ENCODE measurements around the gene EWSR1.

The EWSR1 gene

DNA sequence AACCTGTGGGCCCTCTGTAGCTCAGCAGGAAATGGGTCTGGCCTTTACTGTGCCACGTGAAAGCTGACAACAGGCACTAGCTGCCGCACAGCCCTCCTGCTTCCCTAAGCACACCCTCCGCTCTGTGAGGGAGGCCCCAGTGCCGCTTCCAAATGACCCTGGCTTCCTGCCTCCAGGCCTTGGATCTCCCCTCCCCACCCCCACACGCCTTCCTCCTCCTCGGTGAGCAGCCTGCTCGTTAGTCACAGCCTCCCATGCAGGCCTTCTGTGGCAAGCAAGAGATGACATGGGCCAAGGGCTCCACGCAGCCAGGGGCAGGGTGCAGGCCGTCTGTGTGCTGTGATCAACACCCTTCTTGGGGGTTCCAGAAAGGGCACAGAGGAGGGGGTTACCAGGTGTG, 62.7 kb downstream of the EWSR1 start:
- Histone ChIP-seq H3K27ac (ENCODE audit: low read depth, low read length) (no peak overlapping the region), H3K79me2 (ENCODE audit: control insufficient read depth, low read length) (no peaks in the 10 kb centered on the region), H3K9me3 (ENCODE audit: control insufficient read depth, insufficient read depth, low read length) (no peaks in the 10 kb centered on the region), H3K27me3 (ENCODE audit: control insufficient read depth, low read length) (no peaks in the 10 kb centered on the region), H3F3A (ENCODE audit: control insufficient read depth, insufficient read depth) (no peaks in the 10 kb centered on the region), H3K9me2 (replicated peaks; ENCODE audit: control insufficient read depth, low read length) (no peaks in the 10 kb centered on the region), H4K20me1 (ENCODE audit: control insufficient read depth, insufficient read depth, low read depth, low read length) (no peaks in the 10 kb centered on the region), H3K36me3 (ENCODE audit: control insufficient read depth, low read length) (peaks cover 76% of the 10 kb centered on the region), H3K4me3 (ENCODE audit: low read length) (no peak overlapping the region), H3K4me1 (ENCODE audit: control insufficient read depth, low read length) (no peaks in the 10 kb centered on the region), H3K4me2 (ENCODE audit: low read length) (no peak overlapping the region)
- TF ChIP-seq, protein P1, sequence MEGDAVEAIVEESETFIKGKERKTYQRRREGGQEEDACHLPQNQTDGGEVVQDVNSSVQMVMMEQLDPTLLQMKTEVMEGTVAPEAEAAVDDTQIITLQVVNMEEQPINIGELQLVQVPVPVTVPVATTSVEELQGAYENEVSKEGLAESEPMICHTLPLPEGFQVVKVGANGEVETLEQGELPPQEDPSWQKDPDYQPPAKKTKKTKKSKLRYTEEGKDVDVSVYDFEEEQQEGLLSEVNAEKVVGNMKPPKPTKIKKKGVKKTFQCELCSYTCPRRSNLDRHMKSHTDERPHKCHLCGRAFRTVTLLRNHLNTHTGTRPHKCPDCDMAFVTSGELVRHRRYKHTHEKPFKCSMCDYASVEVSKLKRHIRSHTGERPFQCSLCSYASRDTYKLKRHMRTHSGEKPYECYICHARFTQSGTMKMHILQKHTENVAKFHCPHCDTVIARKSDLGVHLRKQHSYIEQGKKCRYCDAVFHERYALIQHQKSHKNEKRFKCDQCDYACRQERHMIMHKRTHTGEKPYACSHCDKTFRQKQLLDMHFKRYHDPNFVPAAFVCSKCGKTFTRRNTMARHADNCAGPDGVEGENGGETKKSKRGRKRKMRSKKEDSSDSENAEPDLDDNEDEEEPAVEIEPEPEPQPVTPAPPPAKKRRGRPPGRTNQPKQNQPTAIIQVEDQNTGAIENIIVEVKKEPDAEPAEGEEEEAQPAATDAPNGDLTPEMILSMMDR (IDR thresholded peaks at IDR 0.05; ENCODE audit: low read depth, low read length, poor library complexity, severe bottlenecking), result no peak
- TF ChIP-seq EZH2phosphoT487 (IDR thresholded peaks at IDR 0.05; ENCODE audit: borderline replicate concordance, low read length), result no peak

- Histone ChIP-seq H3K27me3 (ENCODE audit: control insufficient read depth, low read length) (no peaks in the 10 kb centered on the region), H3K4me3 (ENCODE audit: low read length) (no peak overlapping the region), H3K4me1 (ENCODE audit: control insufficient read depth, low read length) (no peaks in the 10 kb centered on the region), H3K9me2 (replicated peaks; ENCODE audit: control insufficient read depth, low read length) (no peaks in the 10 kb centered on the region), H3K9me3 (ENCODE audit: control insufficient read depth, insufficient read depth, low read length) (no peaks in the 10 kb centered on the region), H3K36me3 (ENCODE audit: control insufficient read depth, low read length) (peaks cover 81% of the 10 kb centered on the region), H3K79me2 (ENCODE audit: control insufficient read depth, low read length) (no peaks in the 10 kb centered on the region), H3K4me2 (ENCODE audit: low read length) (no peak overlapping the region), H4K20me1 (ENCODE audit: control insufficient read depth, insufficient read depth, low read depth, low read length) (no peaks in the 10 kb centered on the region), H3K27ac (ENCODE audit: low read depth, low read length) (no peak overlapping the region), H3F3A (ENCODE audit: control insufficient read depth, insufficient read depth) (no peaks in the 10 kb centered on the region)
- no peak for TF ChIP-seq EZH2phosphoT487 (IDR thresholded peaks at IDR 0.05; ENCODE audit: borderline replicate concordance, low read length)
- TF ChIP-seq, protein P1 (IDR thresholded peaks at IDR 0.05; ENCODE audit: low read depth, low read length, poor library complexity, severe bottlenecking), result no peak
Observed at GRCh38 chr22:29331213-29331612, 63.1 kb downstream of the EWSR1 start.

DNA sequence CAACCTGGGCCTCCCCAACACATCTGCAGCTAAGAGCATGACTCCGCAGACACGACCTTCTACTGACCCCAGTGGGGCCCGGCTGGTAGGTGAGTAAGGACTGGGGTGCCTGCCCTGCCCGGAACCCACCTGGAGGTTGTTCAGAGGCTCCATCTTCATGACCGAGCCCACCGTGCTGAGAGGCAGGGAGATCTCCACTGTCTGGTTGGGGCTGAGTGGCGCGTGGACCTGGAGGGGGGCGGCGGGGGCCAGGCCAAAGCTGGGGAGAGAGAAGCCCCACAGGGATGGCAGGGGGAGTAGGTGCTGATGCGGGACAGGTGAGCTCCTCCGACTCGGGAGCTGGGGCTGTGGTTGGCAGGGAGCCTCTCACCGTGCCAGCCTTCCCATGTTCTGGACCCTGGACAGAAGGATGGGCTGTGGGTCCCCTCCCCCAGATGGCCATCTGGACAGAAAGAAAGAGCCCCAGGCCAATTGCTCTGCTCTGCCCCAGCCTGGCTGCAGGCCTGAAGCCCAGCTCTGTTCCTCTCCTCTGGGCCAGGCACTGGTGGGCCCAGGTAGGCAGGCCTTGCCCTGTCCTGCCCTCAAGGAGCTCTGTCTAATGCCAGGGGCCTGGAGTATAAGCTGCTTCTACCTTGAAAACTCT, 63.7 kb downstream of the EWSR1 start:
- no peak overlapping the region for H3K4me2 ChIP-seq (ENCODE audit: low read length)
- H3K9me3 ChIP-seq (ENCODE audit: control insufficient read depth, insufficient read depth, low read length), result no peaks in the 10 kb centered on the region
- H3K79me2 ChIP-seq (ENCODE audit: control insufficient read depth, low read length), result no peaks in the 10 kb centered on the region
- no peaks in the 10 kb centered on the region for H3F3A ChIP-seq (ENCODE audit: control insufficient read depth, insufficient read depth)
- H3K9me2 ChIP-seq (replicated peaks; ENCODE audit: control insufficient read depth, low read length), result no peaks in the 10 kb centered on the region
- H3K4me1 ChIP-seq (ENCODE audit: control insufficient read depth, low read length), result no peaks in the 10 kb centered on the region
- H4K20me1 ChIP-seq (ENCODE audit: control insufficient read depth, insufficient read depth, low read depth, low read length), result no peaks in the 10 kb centered on the region
- TF ChIP-seq, protein P1 (IDR thresholded peaks at IDR 0.05; ENCODE audit: low read depth, low read length, poor library complexity, severe bottlenecking), result no peak
- no peak for TF ChIP-seq EZH2phosphoT487 (IDR thresholded peaks at IDR 0.05; ENCODE audit: borderline replicate concordance, low read length)
- no peaks in the 10 kb centered on the region for H3K27me3 ChIP-seq (ENCODE audit: control insufficient read depth, low read length)
- peaks cover 82% of the 10 kb centered on the region for H3K36me3 ChIP-seq (ENCODE audit: control insufficient read depth, low read length)
- H3K4me3 ChIP-seq (ENCODE audit: low read length), result no peak overlapping the region
- H3K27ac ChIP-seq (ENCODE audit: low read depth, low read length), result no peak overlapping the region
